ENCODE results near the gene PGM5. TPM values are rescaled to one million over a fixed set of nuclear protein-coding genes. Genes with fewer than 3 reads are reported as not detected.

The PGM5 gene
- total RNA-seq, 2 experiments from 2014 or later, result not detected

DNA sequence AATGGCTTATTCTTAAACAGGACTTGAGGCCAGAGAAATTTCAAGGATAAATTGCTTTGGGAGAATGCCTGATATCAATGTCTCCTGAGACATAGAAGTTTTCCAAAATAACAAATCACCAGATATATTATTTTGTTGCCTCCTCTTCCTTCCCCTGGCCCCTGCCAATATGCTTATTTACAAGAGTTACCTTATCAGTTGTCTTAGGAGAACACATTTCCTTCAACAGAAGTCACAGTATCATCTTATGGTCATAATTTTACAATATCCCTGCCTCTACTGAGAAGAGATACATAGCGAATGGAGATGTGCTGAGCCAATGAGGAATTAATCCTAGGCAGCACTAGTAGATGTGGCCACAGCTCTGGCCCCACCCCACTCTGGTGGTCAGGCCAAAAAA is 141.2 kb downstream of the PGM5 start:
- Histone ChIP-seq H3K4me3 (ENCODE audit: low read depth, low read length, poor library complexity, severe bottlenecking) (no peak overlapping the region), H3K79me2 (ENCODE audit: insufficient read depth, low read depth, low read length) (no peaks in the 10 kb centered on the region), H3K4me1 (ENCODE audit: insufficient read depth, low read length, poor library complexity, severe bottlenecking) (no peaks in the 10 kb centered on the region), H3K4me2 (ENCODE audit: low read length) (no peak overlapping the region), H3K36me3 (ENCODE audit: insufficient read depth, low read length) (no peaks in the 10 kb centered on the region), H3K9me3 (ENCODE audit: low read length) (no peaks in the 10 kb centered on the region), H4K20me1 (ENCODE audit: insufficient read depth, low read length) (no peaks in the 10 kb centered on the region), H3K9me2 (ENCODE audit: insufficient read depth, low read length) (no peaks in the 10 kb centered on the region), H2AFZ (ENCODE audit: low read length) (no peak overlapping the region), H3K27ac (ENCODE audit: low read depth, low read length, poor library complexity, severe bottlenecking) (no peak overlapping the region)
- TF ChIP-seq, protein P1, sequence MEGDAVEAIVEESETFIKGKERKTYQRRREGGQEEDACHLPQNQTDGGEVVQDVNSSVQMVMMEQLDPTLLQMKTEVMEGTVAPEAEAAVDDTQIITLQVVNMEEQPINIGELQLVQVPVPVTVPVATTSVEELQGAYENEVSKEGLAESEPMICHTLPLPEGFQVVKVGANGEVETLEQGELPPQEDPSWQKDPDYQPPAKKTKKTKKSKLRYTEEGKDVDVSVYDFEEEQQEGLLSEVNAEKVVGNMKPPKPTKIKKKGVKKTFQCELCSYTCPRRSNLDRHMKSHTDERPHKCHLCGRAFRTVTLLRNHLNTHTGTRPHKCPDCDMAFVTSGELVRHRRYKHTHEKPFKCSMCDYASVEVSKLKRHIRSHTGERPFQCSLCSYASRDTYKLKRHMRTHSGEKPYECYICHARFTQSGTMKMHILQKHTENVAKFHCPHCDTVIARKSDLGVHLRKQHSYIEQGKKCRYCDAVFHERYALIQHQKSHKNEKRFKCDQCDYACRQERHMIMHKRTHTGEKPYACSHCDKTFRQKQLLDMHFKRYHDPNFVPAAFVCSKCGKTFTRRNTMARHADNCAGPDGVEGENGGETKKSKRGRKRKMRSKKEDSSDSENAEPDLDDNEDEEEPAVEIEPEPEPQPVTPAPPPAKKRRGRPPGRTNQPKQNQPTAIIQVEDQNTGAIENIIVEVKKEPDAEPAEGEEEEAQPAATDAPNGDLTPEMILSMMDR (conservative IDR thresholded peaks at IDR 0.05; ENCODE audit: low read length), result no peak
- no peak for TF ChIP-seq EZH2phosphoT487 (IDR thresholded peaks at IDR 0.05; ENCODE audit: borderline replicate concordance, low read depth, low read length)
- ChIA-PET CTCF (ENCODE audit: unreplicated experiment) (no interaction called here), POLR2A (no interaction called here)
- intact Hi-C loops (cut with micrococcal nuclease; ENCODE audit: unreplicated experiment), result no loop called here
- no peak for DNase-seq (ENCODE audit: low spot score)
- BruUV-seq (replicated peaks), result no TSS peak

DNA sequence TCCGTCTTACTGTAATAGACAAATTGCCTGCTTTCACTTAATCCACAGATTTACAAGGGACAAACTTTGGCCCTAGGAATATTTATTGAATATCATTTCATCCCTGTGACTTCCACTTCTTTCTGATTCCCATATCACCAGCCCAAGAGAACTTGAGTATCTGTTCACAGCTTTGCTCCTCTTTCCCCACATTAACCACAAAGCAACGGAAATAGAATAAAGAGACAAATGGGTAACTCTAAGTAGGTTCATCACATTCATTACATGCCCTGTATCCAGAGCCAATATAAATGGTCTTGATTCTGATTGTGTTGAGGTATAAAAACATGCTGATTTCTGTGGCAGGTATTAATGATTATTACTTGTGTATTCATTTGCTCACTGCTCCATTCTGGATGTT is 142.4 kb downstream of the PGM5 start:
- H3K4me1 ChIP-seq (ENCODE audit: insufficient read depth, low read length, poor library complexity, severe bottlenecking), result no peaks in the 10 kb centered on the region
- H3K79me2 ChIP-seq (ENCODE audit: insufficient read depth, low read depth, low read length), result no peaks in the 10 kb centered on the region
- no peak overlapping the region for H3K27ac ChIP-seq (ENCODE audit: low read depth, low read length, poor library complexity, severe bottlenecking)
- H4K20me1 ChIP-seq (ENCODE audit: insufficient read depth, low read length), result no peaks in the 10 kb centered on the region
- ChIA-PET CTCF (ENCODE audit: unreplicated experiment) (no interaction called here), POLR2A (interaction anchor here (0.7 kb wide), 1 partner anchor 16 kb away, joined by 4 read pairs; no protein-coding TSS in a partner anchor)
- H3K9me3 ChIP-seq (ENCODE audit: low read length), result no peaks in the 10 kb centered on the region
- no peak overlapping the region for H3K4me2 ChIP-seq (ENCODE audit: low read length)
- no peaks in the 10 kb centered on the region for H3K9me2 ChIP-seq (ENCODE audit: insufficient read depth, low read length)
- intact Hi-C loops (cut with micrococcal nuclease; ENCODE audit: unreplicated experiment), result no loop called here
- no TSS peak for BruUV-seq (replicated peaks)
- no peak for TF ChIP-seq EZH2phosphoT487 (IDR thresholded peaks at IDR 0.05; ENCODE audit: borderline replicate concordance, low read depth, low read length)
- TF ChIP-seq, protein P1 (conservative IDR thresholded peaks at IDR 0.05; ENCODE audit: low read length), result no peak
- no peaks in the 10 kb centered on the region for H3K36me3 ChIP-seq (ENCODE audit: insufficient read depth, low read length)
- no peak overlapping the region for H2AFZ ChIP-seq (ENCODE audit: low read length)
- DNase-seq (ENCODE audit: low spot score), result no peak
- H3K4me3 ChIP-seq (ENCODE audit: low read depth, low read length, poor library complexity, severe bottlenecking), result no peak overlapping the region

DNA sequence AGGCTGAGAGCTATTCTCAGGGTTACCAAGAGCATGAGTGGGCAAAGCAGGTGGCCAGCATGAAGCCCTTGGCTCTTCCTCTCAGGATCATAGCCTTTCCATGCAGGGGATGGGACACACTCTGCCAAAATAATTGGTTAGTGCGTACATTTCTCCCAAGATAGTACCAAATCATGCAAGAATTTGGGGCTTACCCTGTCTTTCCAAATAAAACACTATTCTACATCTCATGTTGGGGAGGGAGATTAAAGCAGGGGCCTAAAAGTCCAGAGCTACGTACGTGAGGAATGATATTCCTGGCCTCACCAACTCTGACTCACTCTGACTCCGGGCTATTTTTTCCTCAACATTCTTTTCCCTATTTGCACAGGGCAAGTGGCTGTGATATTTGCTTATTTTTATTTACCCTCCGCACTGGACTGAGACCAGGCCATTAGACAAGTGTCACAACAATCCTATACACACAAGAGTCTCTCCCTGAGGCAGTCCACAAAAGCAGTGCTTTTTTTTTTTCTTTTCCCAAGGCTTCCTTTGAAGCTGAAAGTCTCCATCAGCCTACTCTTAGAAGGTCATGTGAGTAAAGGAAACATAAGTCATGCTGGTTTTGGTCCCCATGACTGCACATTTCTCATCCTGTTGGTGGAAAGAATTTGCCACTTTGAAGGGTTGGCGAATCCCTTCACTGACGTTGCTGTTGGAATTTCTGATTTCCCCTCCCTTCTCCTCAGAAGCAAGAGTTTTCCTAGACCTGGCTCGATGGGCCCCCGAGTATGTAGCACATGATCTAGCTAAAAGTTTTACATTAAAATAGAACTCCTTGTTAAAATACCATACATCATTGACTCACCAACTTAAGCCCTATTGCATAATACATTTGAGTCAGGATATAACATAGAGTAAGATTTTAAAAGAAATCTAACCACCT is 144.3 kb downstream of the PGM5 start:
- Histone ChIP-seq H3K79me2 (ENCODE audit: insufficient read depth, low read depth, low read length) (no peaks in the 10 kb centered on the region), H3K9me2 (ENCODE audit: insufficient read depth, low read length) (no peaks in the 10 kb centered on the region), H2AFZ (ENCODE audit: low read length) (no peak overlapping the region), H3K4me1 (ENCODE audit: insufficient read depth, low read length, poor library complexity, severe bottlenecking) (no peaks in the 10 kb centered on the region), H3K27ac (ENCODE audit: low read depth, low read length, poor library complexity, severe bottlenecking) (no peak overlapping the region), H3K4me3 (ENCODE audit: low read depth, low read length, poor library complexity, severe bottlenecking) (no peak overlapping the region), H3K4me2 (ENCODE audit: low read length) (no peak overlapping the region), H3K36me3 (ENCODE audit: insufficient read depth, low read length) (no peaks in the 10 kb centered on the region), H3K9me3 (ENCODE audit: low read length) (no peaks in the 10 kb centered on the region), H4K20me1 (ENCODE audit: insufficient read depth, low read length) (no peaks in the 10 kb centered on the region)
- intact Hi-C loops (cut with micrococcal nuclease; ENCODE audit: unreplicated experiment), result loop anchor here (10.0 kb wide), 1 partner anchor 46 kb away; no protein-coding TSS in a partner anchor
- DNase-seq (ENCODE audit: low spot score), result no peak
- TF ChIP-seq, protein P1 (conservative IDR thresholded peaks at IDR 0.05; ENCODE audit: low read length), result no peak
- no peak for TF ChIP-seq EZH2phosphoT487 (IDR thresholded peaks at IDR 0.05; ENCODE audit: borderline replicate concordance, low read depth, low read length)
- POLR2A ChIA-PET, result interaction anchor here (1.5 kb wide), 1 partner anchor 8 kb away, joined by 3 read pairs; no protein-coding TSS in a partner anchor
- CTCF ChIA-PET (ENCODE audit: unreplicated experiment), result no interaction called here
- BruUV-seq (replicated peaks), result no TSS peak
